GM10847 (cell line): ENCODE results near the gene RPS29.

Experiments used
- POLR2A ChIP-seq: IDR thresholded peaks from 2 replicates; pipeline ENCODE4 v1.6.1; 2011; ENCODE audit not compliant: insufficient read length; ENCODE audit errors: extremely low read depth

Gene RPS29

GRCh38 chr14:49579841-49580240 lies 6.3 kb downstream of the RPS29 start:
- TF ChIP-seq POLR2A, result no peak

- TF ChIP-seq POLR2A, result no peak
These were observed 8.0 kb downstream of the RPS29 start for GRCh38 chr14:49578141-49578540.

GRCh38 chr14:49574038-49574437 lies 12.1 kb downstream of the RPS29 start:
- no peak for TF ChIP-seq POLR2A

DNA sequence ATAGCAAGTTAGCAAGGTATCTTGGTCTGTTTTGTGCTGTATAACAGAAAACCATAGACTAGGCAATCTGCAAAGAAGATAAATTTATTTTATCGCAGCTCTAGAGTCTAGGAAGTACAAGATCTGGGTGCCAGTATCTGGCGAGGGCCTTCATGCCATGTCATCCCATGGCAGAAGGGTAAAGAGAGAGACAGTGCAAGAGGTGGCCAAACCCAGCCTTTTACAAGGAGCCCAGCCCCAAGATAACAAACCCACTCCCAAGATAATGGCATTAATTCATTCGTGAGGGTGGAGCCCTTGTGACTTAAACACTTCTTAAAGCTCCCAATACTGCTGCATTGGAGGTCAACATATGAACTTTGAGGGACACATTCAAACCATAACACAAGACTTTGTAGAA lies 16.9 kb downstream of the RPS29 start:
- no peak for TF ChIP-seq POLR2A

DNA sequence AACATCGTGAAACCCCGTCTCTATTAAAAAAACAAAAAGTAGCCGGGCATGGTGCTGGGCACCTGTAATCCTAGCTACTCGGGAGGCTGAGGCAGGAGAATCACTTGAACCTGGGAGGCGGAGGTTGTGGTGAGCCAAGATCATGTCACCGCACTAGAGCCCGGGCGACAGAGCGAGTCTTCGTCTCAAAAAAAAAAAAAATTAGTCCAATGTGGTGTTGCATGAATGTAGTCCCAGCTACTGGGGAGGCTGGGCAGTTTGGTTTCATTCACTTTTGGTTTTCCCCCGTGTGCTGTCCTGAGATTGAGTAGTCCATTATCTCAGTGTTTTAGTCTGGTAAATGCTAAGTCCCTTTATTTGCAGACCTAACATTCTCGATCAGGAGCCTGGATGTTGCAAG lies 19.5 kb downstream of the RPS29 start:
- no peak for TF ChIP-seq POLR2A

DNA sequence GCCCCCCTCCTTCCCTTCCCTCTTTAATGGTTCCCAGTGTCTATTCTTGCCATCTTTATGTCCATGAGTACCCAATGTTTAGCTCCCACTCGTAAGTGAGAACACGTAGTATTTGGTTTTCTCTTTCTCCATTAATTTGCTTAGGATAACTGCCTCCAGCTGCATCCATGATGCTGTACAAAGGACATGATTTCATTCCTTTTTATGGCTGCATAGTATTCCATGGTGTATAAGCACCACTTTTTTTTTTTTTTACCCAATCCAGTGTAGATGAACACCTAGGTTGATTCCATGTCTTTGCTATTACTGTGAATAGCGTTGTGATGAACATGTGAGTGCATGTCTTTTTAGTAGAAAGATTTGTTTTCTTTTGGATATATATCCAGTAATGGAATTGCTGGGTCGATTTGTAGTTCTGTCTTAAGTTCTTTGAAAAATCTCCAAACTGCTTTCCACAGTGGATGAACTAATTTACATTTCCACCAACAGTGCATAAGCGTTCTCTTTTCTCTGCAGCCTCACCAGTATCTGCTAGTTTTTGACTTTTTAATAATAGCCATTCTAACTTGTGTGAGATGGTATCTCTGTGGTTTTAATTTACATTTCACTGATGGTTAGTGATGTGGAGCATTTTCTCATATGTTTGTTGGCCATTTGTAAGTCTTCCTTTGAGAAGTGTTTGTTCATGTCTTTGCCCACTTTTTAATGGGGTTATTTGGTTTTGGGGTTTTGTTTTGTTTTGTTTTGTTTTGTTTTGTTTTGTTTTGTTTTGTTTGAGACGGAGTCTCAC lies 26.0 kb downstream of the RPS29 start:
- TF ChIP-seq POLR2A, result no peak

- TF ChIP-seq POLR2A, result no peak
These were observed 32.3 kb downstream of the RPS29 start for GRCh38 chr14:49553892-49554291.

GRCh38 chr14:49553106-49553505 lies 33.1 kb downstream of the RPS29 start:
- TF ChIP-seq POLR2A, result no peak

DNA sequence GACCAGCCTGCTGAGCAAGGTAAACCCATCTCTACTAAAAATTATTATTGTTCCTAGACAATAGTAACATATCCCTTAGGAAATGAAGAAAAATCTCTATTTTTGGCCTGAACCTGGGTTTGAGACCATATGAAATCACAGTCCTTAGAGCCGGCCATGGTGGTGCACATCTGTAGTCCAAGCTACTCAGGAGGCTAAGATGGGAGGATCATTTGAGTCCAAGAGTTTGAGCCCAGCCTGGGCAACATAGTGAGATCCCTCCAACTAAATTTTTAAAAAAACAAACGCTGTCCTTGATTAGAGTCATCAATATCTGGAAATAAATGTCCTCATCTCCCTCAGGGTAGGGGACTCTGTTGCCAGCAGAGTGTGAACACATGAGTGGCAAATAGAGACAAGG lies 34.6 kb downstream of the RPS29 start:
- no peak for TF ChIP-seq POLR2A

DNA sequence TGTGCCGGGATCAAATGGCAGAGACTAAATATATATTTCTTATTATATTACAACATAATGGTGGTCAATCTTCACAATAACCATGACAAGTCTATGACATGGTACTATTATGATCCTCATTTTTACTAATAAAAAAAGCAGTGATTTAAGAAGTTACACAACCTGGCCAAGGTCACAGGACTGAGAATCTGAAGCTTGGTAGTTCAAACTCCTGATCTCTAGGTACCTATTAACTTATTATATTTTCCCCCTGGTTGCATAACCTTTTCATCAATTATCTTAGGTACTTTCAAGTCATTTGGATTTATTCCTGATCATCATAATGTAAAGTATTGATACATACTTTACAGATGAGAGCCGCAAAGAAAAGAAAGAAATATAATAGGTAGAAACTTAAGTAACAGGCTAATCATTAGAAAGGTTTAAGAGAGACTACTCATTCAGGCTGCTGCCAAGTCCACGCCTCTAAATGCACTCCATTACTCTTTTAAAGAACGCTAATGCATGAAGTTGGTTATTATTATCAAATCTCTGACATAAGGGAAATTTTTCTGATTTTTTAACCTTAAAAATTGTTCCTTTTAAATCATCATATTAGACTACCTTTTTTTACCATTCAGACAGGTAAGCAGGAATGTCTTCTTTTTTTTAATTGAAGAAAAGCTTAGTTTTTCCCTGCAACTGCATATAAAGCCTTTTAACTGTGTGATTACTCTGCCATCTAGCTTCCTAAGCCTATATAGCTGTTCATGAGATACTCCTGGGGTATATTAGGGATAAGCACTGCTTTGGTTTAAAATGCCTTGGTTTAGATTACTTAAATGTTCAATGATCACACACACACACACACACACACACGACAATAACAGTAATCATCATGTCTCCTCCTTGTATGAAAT lies 35.6 kb downstream of the RPS29 start:
- TF ChIP-seq POLR2A, result no peak

DNA sequence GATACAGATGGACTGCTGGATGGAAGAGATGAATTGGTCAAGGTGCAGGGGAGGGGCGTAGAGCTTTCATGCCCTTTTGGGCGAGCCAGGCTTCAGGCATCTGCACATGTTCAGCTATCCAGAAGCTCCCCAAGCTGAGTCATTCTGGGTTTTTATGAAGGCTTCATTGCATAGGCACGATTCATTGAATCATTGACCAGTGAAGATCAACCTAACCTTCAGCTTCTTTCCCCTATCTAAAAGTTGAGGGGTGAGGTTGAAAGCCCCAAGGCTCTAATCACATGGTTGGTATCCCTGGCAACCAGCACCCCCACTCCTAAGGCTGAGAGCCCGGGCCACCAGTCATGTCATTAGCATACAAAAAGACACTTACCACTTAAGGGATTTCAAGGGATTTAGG lies 36.3 kb downstream of the RPS29 start:
- TF ChIP-seq POLR2A, result no peak

- no peak for TF ChIP-seq POLR2A
These were observed 36.7 kb downstream of the RPS29 start for GRCh38 chr14:49549446-49549845.

- no peak for TF ChIP-seq POLR2A
These were observed 39.4 kb downstream of the RPS29 start for GRCh38 chr14:49546766-49547165.

- no peak for TF ChIP-seq POLR2A
These were observed 40.5 kb downstream of the RPS29 start for GRCh38 chr14:49545716-49546115.

- TF ChIP-seq POLR2A, result no peak
These were observed 41.1 kb downstream of the RPS29 start for GRCh38 chr14:49545071-49545470.

GRCh38 chr14:49541049-49541448 lies 45.1 kb downstream of the RPS29 start:
- TF ChIP-seq POLR2A, result no peak
